NCI-H1930 (cell line): ENCODE data around the gene CACNB4.

ENCODE experiments used
- DNase-seq, 2 experiments: peaks; one replicate each; lab custom pipeline; 2025; lab: John Stamatoyannopoulos, UW

Gene CACNB4

GRCh38 chr2:152088006-152088405, 10.8 kb downstream of the CACNB4 start:
- no peak for DNase-seq

GRCh38 chr2:152086231-152086630, 12.6 kb downstream of the CACNB4 start:
- DNase-seq: no peak

- no peak for DNase-seq
Measured at GRCh38 chr2:152084076-152084475, 14.8 kb downstream of the CACNB4 start.

DNA sequence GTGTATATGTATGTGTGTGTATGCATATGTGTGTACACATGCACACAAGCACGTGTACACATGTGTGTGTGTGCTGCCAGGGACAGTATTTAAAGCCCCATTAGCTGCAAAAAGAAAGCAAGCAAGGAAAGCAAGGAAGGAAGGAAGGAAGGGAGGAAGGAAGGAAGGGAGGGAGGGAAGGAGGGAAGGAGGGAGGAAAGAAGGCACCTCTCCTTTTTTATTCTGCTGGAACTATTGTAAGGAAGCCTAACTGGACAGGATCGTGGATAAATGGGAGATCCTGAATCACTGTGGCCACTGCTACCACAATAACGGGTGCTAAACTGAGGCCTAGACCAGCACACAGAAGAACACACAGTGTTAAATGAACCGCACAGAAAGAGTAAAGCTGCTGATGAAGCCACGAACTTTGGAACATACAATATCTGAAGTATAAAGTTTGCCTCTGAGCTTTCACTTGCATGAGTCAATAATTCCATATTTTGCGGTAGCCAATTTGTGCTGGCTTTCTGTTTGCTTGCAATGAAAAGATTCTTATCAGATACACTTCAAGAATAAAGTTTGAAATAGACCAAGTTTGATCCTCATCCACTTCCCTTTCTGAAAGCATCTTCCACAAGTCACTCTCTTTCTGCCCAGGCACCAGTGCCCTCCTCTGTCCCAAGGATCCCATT, 15.5 kb downstream of the CACNB4 start:
- no peak for DNase-seq

GRCh38 chr2:152078662-152079061, 20.2 kb downstream of the CACNB4 start:
- DNase-seq: no peak

DNA sequence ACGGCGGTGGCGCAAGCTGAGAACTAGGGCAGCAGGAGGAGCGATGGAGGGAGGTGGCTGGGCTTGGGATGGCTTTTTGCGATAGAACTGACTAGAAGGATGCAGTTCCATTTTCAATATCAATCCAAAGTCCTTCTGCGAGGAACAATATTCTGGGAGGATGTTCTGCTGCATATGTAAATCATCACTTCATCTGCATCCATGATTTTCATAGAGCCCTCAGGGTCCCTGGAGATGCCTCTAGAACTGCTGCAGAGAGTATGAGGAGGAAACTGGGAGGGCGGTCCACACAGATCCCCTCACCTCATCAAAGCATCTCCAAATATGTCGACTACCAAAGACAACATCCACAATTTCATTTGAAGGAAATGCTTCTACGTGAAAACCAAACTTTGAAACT, 20.8 kb downstream of the CACNB4 start:
- DNase-seq: no peak

DNA sequence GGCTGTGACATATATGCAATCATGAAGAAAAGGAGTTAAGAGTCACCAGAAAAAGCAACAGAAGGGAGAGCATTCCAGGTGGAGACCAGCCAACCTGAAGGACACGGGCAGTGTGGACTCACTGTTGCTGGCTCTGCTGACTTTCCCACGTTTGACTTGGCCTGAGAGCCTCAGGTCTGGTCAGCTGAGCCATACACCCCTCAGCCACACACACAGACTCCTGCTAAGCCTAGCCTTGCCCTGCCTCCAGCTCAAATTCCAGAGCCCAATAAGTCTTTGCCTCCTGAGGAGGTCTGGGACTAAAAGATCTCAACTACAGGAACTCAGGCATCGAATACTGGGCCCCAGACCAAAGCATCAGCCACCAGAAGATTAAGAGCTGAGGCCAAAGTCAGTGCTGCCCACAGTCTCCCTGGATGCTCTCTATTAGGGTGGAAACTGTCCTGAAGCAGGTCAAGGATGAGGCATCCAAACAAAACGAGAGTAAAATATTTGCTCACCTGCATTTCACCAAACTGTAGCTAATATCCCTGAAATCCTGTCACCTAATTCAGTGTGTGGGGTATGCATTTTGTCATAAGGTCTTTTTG, 23.3 kb downstream of the CACNB4 start:
- no peak for DNase-seq

GRCh38 chr2:152072011-152072410, 26.8 kb downstream of the CACNB4 start:
- no peak for DNase-seq

GRCh38 chr2:152071518-152071917, 27.3 kb downstream of the CACNB4 start:
- no peak for DNase-seq

DNA sequence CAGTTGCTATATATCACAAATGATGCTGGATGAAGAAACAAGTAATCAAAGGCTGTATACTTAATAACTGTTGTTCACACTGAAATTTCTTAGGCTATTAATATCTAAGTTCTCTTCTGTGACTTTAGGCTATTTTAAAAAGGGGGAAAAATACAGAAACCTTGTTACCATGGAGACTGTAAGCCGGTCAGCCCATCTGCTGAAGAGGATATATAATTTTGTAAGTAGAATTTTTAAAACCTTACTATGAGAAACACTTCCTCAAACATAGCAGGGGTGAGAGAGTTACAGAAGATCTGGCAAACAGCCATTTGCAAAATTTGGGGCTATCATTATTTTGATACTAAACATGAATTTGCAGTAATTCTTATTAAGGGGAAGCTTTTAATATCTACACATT, 27.8 kb downstream of the CACNB4 start:
- DNase-seq: no peak

- no peak for DNase-seq
Measured at GRCh38 chr2:152068226-152068625, 30.6 kb downstream of the CACNB4 start.

DNA sequence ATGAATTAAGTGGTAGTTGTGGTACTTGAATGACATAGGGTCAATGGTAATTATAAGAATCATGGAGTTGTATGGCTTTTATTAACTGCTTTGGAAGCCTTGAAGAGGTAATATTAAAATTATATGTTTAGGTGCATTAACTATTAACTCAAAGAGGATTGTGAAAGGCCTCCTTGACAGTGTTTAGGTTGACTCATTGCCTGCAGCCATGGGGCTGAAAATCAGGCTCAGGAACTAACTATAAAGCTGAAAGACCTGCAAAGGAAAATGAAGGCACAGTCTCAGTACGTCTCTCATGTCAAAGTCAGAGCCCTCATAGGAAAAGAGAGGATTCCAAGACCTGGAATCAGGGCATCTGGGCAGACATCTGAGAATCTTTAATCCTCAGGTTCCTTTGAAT, 31.0 kb downstream of the CACNB4 start:
- no peak for DNase-seq

GRCh38 chr2:152065945-152066344, 32.9 kb downstream of the CACNB4 start:
- DNase-seq: no peak

GRCh38 chr2:152064001-152064400, 34.8 kb downstream of the CACNB4 start:
- no peak for DNase-seq

DNA sequence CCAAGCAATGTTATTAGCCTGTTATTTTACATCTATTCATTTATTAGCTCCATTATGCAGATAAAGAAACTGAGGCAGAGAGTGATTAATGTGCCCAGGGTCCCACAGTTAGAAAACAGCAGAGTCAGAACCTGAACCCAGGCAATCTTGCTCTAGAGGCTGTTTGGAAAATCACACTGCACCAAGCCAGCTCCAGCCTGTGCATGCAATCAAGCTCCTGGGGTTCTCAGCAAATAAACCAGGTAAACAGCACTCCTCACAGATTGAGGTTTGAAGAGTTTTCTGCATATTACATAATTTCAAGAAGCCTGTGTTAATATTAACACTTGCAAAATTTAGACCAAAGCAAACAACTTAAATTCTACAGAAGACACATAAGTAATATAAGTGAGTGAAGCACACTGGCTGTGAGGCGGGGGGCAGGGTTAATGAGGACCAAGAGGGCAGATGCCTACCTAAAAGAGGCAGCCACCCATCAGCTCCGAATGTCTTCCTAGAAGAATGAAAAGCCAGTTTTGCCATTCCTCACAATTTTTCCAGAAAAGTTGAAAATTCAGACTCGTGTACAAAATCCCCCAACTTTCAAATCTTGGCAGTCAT, 35.4 kb downstream of the CACNB4 start:
- no peak for DNase-seq

DNA sequence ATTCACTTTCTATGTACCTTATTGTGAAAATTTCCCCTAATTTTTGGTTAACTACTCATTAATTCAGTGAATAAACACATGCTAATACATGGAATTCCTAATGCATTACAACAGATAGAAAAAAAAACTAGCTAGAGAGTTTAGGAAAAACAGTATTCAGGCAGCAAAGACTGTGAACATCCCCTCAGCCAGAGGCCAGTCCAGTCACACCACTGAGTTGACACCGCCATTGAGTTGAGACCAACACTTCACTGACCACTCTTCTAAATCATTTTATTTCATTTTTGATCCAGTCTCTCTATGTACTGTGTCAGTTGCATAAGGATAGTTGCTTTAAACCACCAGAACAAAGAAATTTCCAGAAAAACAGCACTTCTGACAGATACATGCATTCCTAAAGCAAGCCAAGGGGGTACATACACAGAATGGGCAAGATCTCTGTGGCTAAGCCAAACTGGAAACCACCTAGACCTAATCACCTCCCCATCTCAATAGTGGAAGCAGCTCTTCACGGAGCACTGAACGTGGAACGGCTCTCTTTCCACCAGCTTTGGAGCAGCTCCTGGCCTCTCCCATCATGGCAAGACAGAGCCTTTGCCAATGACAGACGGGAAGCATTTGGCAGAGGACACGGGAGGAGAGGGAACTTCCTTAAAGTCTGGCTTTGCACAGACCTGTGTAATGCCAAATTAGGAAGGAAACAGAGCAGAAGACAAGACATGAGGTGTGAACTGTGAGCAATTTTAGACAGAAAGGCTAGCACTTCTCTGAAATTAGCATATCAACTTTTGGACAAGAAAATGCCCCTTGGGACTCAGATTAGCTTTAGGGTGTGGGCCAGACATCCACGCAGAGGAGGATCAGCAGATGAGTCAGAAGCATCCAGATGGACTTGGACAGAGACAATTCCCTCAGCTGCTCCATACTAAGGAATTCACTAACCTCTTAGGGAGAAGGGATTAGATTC, 36.4 kb downstream of the CACNB4 start:
- no peak for DNase-seq

DNA sequence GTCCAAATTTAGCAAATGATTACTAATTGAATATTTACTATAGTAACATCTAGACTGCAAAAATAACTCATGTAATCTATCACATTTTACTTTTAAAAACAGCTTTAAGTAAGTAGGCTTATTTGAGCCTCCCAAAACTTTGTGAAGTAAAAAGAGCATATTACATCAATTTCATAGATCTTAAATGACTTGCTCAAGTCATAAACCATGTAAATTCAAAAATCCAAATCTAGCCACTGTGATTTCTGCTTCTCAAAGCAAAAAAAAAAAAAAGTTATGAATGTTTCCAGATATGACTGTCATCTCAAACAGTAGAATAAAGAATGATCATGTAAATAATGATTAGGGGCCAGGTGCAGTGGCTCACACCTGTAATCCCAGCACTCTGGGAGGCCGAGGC, 37.5 kb downstream of the CACNB4 start:
- DNase-seq: no peak

DNA sequence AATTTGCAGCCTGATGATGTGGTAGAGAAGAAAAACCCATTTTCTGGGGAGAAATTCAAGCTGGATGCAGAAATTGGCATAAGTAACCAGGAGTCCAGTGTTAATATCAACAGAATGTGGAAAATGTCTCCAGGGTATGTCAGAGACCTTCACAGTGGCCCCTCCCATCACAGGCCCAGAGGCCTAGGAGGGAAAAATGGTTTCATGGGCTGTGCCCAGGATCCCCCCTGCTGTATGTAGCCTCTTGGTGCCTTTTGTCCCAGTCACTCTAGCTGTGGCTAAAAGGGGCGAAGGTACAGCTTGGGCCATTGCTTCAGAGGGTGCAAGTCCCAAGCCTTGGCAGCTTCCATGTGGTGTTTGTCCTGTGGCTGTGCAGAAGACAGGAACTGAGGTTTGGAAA, 40.2 kb downstream of the CACNB4 start:
- no peak for DNase-seq

GRCh38 chr2:152056418-152056817, 42.4 kb downstream of the CACNB4 start:
- DNase-seq: no peak

DNA sequence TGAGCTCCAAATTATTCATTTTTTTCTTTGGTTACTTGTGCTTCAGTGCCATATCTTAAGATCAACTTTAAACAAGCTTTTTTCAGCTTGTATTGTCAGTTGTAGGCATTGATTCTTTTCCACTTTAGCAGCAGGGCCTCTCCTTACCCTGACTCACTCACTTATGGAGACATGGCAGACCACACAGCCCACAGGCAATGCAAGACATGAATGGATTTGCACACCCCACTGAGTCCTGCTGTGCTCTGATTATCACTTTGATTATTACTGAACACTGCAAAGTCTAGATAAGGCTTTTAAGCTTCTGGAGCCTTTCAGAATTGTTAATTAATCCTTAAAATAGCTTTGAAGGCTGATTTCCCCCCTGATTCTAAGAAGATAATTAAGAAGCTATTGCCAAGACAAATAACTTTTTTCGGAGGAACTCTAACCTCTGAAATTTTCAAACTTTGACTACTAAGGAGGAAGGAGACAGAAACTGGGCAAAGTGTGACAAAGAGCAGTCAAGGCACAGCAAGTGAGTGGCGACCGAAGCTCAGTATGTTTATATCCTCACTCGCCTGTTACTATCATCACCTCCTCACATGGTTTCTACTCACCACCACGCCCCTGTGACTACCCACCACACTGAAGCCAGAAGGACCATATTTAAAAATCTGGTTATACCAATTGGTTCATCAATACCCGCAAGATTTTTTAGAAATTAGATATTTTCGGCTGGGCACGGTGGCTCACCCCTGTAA, 43.3 kb downstream of the CACNB4 start:
- DNase-seq: no peak

DNA sequence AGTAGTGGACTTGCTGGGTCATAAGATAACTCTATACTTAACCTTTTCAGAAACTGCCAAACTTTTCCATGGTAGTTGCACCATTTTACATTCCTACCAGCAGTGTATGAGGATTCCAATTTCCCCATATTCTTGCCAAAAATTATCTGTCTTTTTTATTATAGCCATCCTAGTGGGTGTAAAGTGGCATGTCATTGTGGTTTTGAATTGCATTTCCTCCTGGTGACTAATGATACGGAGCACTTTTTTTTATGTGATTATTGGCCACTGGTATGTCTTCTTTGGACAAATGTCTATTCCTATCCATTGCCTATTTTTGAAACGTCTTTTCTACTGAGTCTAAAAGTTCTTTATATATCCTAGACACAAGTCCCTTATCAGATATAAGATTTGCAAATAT, 44.3 kb downstream of the CACNB4 start:
- no peak for DNase-seq

DNA sequence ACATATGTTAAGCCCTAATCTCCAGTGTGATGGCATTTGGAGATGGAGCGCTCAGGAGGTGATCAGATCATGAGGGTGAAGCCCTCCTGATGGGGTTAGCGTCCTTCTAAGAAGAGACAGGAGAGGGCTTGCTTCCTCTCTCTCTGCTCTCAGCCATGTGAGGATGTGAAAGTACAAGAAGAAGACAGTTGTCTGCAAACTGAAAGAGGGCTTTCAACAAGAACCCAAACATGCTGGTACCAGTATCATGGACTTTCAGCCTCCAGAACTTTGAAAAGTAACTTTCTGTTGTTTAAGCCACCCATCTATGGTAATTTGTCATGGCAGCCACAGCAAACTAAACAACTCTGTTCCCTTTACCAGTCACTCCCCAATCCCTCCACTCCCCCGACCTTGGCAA, 47.4 kb downstream of the CACNB4 start:
- no peak for DNase-seq
